IPS-20b (cell line): ENCODE data around the gene HPS3.

Experiments used
- H3K27ac ChIP-seq: one replicate; pipeline ENCODE4 v1.5.1; 2013; ENCODE audit warnings: low read length
- H3K27me3 ChIP-seq: 2 replicates; pipeline ENCODE4 v1.6.1; 2013; ENCODE audit warnings: mild to moderate bottlenecking, low read length, inconsistent platforms; ENCODE audit not compliant: insufficient read depth
- H3K36me3 ChIP-seq: 2 replicates; pipeline ENCODE4 v1.6.1; 2013; ENCODE audit warnings: low read depth, mild to moderate bottlenecking, inconsistent platforms, low read length, moderate library complexity; ENCODE audit not compliant: insufficient read depth
- H3K4me1 ChIP-seq: 2 replicates; pipeline ENCODE4 v1.6.1; 2013; ENCODE audit warnings: mild to moderate bottlenecking, control low read depth, inconsistent platforms, low read length, moderate library complexity; ENCODE audit not compliant: insufficient read depth
- H3K4me3 ChIP-seq: 2 replicates; pipeline ENCODE4 v1.5.1; 2013; ENCODE audit warnings: mild to moderate bottlenecking, low read length, inconsistent platforms
- H3K9ac ChIP-seq: 2 replicates; pipeline ENCODE4 v1.6.1; 2013; ENCODE audit warnings: low read depth, mild to moderate bottlenecking, inconsistent platforms, low read length, moderate library complexity
- H3K9me3 ChIP-seq: 2 replicates; pipeline ENCODE4 v1.6.1; 2013; ENCODE audit warnings: mild to moderate bottlenecking, low read depth, low read length, inconsistent platforms; ENCODE audit not compliant: insufficient read depth

The HPS3 gene, protein sequence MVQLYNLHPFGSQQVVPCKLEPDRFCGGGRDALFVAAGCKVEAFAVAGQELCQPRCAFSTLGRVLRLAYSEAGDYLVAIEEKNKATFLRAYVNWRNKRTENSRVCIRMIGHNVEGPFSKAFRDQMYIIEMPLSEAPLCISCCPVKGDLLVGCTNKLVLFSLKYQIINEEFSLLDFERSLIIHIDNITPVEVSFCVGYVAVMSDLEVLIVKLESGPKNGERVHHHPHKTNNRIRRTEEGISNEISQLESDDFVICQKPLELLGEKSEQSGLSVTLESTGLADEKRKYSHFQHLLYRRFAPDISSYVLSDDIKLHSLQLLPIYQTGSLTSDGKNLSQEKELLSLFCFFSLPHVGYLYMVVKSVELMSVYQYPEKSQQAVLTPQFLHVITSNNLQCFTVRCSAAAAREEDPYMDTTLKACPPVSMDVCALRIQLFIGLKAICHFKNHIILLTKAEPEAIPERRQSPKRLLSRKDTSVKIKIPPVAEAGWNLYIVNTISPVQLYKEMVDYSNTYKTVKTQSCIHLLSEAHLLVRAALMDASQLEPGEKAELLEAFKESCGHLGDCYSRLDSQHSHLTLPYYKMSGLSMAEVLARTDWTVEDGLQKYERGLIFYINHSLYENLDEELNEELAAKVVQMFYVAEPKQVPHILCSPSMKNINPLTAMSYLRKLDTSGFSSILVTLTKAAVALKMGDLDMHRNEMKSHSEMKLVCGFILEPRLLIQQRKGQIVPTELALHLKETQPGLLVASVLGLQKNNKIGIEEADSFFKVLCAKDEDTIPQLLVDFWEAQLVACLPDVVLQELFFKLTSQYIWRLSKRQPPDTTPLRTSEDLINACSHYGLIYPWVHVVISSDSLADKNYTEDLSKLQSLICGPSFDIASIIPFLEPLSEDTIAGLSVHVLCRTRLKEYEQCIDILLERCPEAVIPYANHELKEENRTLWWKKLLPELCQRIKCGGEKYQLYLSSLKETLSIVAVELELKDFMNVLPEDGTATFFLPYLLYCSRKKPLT

DNA sequence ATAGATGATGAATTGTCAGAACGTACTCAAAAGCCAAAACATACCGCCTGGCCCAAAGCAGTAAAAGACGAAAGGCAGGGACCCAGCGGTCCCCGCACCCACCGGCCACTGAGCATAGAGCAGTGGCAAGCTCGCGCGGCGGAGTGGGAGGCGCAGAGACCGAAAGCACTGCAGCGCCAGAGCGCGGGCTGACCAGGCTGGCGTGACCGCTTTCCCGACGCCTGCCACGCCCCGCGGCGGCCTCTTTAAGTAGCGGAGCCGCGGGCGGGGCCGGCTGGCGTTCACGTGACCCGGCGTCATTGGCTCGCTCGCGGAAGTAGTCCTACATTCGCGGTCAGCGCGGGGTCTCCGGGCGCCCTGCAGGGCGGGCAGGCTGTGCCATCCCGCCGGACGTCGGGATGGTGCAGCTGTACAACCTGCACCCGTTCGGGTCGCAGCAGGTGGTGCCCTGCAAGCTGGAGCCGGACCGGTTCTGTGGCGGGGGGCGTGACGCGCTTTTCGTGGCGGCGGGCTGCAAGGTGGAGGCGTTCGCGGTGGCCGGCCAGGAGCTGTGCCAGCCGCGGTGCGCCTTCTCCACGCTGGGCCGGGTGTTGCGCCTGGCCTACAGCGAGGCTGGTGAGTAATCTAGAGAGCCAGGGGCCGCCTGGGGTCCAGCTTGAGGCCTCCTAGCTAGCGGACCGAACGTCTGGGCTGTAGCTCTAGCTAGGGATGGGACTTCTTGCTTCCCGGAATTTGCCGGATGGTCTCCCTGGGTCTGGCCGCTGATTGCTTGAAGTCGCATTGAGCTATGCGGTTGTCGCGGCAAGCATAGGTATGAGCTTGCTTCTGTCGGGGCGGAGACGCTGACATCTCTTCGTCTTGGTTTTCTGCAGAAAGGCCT is at the start of gene HPS3:
TSS of gene HPS3 (plus strand) at position 313 of the 880 bp plus-strand sequence. CDS start at position 399, 86 bp downstream.
- no peak within 1 kb of the TSS for H3K27ac ChIP-seq
- H3K9me3 ChIP-seq: no peaks in the 10 kb centered on the region
- H3K4me3 ChIP-seq: peak within 1 kb of the TSS; percentile 89
- no peaks in the 10 kb centered on the region for H3K36me3 ChIP-seq
- H3K27me3 ChIP-seq: peaks cover 14% of the 10 kb centered on the region; the same call in 1 of the 2 replicates
- H3K9ac ChIP-seq: peak within 1 kb of the TSS; percentile 72; the same call in 1 of the 2 replicates
- H3K4me1 ChIP-seq: peaks cover 12% of the 10 kb centered on the region; the same call in 1 of the 2 replicates

DNA sequence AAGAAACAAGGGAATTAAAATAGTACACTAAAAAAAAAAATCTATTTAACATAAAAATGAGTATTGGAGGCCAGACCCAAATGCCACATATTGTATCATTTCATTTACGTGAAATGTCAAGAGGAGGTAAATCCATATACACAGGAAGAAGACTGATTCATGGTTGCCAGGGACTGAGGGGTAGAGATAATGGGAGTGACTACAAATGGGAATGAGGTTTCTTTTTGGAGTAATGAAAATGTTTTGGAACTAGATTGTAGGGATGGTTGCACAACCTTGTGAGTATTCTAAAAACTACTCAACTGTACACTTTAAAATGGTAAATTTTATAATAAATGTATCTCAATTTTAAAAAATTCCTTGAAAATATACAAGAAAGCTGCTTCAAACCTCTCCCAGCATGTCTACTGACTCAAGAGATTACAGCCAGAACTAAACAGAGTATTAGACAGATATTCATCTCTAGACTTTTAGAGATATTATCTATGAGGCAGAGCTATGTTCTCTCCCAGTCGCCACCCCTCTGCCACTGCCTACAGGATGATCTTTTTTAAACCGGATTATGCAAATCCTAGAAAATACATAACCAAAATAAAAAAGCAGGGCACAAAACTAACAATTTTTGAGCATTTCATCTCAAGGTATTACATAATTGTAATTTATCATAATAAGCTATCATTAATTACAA is 49.3 kb upstream of the HPS3 start:
- Histone ChIP-seq H3K27ac (no peak overlapping the region), H3K36me3 (peaks cover 33% of the 10 kb centered on the region), H3K4me1 (no peaks in the 10 kb centered on the region), H3K9me3 (no peaks in the 10 kb centered on the region), H3K9ac (no peak overlapping the region), H3K27me3 (no peaks in the 10 kb centered on the region), H3K4me3 (no peak overlapping the region)

DNA sequence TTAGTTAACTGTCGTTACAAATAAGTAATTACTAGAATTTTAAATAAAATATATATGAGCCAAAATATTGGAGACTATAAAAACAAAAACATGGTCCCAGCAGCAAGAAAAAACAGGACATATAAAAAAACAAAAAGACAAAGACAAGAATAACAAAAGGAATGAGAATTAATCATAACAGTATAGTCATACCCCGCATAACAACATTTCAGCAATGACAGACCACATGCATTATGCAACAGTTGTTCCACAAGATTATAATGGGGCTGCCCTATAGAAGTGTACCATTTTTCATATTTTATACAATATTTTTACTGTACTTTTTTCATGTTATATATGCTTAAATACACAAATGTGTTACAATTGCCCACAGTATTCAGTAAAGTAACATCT is 48.7 kb upstream of the HPS3 start:
- Histone ChIP-seq H3K9me3 (no peaks in the 10 kb centered on the region), H3K36me3 (peaks cover 27% of the 10 kb centered on the region)

DNA sequence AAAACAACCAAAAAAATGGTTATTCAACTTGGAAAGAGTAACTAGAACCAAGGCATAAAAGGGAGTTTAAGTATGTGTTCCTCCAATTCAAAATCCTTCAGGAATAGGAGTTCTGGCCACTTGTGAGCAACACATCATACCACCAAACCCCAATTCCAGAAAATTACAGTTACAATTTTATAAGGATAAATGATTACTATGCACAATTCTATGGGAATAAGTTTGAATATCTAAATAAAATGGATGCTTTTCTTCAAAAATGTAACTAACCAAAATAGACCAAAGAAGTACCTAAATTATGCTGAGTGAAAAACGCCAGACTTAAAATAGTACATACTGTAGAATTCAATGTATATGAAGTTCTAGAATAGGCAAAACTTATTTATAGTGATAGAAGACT is 47.7 kb upstream of the HPS3 start:
- Histone ChIP-seq H3K36me3 (peaks cover 26% of the 10 kb centered on the region), H3K27me3 (peaks cover 2% of the 10 kb centered on the region), H3K27ac (no peak overlapping the region), H3K4me1 (no peaks in the 10 kb centered on the region), H3K9me3 (no peaks in the 10 kb centered on the region), H3K9ac (no peak overlapping the region), H3K4me3 (no peak overlapping the region)

More for the DNA sequence above, 48.7 kb upstream of the HPS3 start:
- Histone ChIP-seq H3K9ac (no peak overlapping the region), H3K27me3 (no peaks in the 10 kb centered on the region), H3K4me3 (no peak overlapping the region), H3K4me1 (no peaks in the 10 kb centered on the region), H3K27ac (no peak overlapping the region)

DNA sequence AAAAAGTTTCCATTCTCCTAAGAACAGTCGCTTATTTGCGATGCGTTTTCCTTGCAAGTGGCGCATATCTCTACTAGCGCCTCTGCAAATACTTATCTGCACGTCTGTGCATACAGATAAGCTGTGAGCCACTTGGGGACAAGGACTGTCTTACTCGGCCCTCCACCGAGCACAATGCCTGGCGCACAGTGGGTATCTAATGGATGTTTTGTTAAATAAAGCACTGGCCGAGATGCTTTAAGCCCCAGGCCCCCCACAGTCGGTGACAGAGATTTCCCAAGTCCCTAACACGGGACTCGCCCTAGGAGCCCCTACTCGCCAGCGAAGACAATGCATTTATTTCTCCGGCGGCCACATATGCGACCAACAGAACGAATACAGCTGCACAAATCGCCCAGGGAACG is 43.6 kb upstream of the HPS3 start:
- Histone ChIP-seq H3K9me3 (no peaks in the 10 kb centered on the region), H3K9ac (peak overlapping the region; percentile 77; the same call in 1 of the 2 replicates), H3K4me3 (peak overlapping the region; percentile 78), H3K27ac (no peak overlapping the region), H3K36me3 (peaks cover 24% of the 10 kb centered on the region), H3K27me3 (peaks cover 9% of the 10 kb centered on the region), H3K4me1 (no peaks in the 10 kb centered on the region)

DNA sequence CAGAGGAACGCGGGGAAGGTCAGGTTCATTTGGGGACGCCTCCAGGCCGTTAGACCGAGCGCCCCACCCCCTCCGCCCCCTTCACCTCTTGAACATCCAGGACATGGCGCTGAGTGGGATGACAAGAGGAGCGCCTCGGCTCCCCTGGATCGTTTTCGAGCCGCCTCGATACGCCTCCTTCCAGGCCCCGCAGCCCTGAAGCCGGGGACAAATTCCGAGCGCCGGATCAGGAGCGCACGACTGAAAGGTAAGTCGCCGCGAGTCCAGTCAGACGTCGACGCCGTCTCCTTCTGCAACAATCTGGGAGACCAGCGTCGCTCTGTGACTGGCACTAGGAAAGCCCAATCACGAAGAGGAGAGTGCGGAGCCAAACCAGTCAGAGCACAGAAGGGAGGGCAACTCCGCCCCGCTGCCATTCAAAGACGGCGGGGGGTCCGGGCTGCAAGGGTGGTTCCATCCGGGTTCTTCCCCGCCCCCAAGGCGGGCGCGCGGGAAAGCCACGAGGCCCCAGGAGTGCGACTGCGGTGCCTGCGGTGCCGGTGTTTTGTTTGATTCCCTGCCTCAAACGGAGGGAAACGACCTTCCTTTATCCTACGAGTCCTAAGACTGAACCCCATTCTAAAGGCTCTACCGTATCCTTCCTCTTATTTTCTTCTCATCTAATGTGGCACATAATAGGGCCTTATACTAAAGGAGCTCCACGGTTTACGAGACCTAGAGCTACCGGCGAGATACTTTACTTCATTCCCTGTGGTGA is 43.0 kb upstream of the HPS3 start, which contains the start of gene HLTF:
TSS of gene HLTF (minus strand) at position 302 of the 757 bp plus-strand sequence. CDS start at position 105, 197 bp downstream.
- peaks cover 22% of the 10 kb centered on the region; the same call in 1 of the 2 replicates for H3K36me3 ChIP-seq
- H3K27ac ChIP-seq: no peak within 1 kb of the TSS
- no peaks in the 10 kb centered on the region for H3K9me3 ChIP-seq
- H3K4me3 ChIP-seq: peak within 1 kb of the TSS; percentile 78
- H3K4me1 ChIP-seq: no peaks in the 10 kb centered on the region
- peak within 1 kb of the TSS; percentile 77; the same call in 1 of the 2 replicates for H3K9ac ChIP-seq
- peaks cover 9% of the 10 kb centered on the region for H3K27me3 ChIP-seq

DNA sequence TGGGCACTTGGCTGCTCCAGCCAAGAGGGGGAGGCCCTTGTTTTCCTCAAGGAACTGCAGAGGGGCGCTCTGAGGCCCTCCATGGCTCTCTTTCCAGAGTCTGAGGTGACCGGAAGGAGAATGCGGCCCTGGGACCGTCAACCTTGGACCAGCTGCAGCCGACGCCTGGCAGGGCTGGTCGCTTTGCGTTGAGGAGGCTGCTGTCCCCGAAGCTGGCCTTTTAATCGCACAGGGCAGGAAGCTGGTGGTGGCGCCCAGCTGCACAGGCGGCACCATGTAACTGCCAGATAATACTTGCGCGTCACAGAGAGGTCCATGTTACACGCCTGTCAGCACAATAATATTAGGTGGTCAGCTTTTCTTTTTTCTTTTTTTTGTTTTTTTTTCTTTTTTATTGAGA is 42.2 kb upstream of the HPS3 start:
- Histone ChIP-seq H3K9me3 (no peaks in the 10 kb centered on the region), H3K27me3 (peaks cover 9% of the 10 kb centered on the region), H3K36me3 (peaks cover 18% of the 10 kb centered on the region; the same call in 1 of the 2 replicates), H3K4me1 (no peaks in the 10 kb centered on the region), H3K27ac (no peak overlapping the region), H3K9ac (no peak overlapping the region), H3K4me3 (no peak overlapping the region)

DNA sequence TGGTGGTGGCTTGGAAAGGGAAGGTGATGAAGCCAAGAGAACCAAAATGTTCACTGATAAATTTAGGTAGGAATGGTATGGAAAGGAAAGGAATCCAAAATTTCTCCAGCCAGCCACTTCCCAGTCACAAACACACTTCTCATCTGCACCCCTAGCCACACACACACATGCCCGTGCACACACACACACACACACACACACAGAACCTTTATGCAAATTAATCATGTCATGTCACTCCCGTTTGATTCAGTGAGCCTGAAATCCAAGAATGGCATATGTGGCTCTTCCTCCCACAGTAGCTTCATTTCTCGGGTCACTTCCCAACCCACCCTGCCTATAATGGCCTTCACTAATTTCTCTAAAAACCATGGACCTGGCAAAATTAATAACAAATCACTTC is 40.0 kb upstream of the HPS3 start:
- H3K36me3 ChIP-seq: peaks cover 2% of the 10 kb centered on the region; the same call in 1 of the 2 replicates
- no peaks in the 10 kb centered on the region for H3K9me3 ChIP-seq
- H3K27me3 ChIP-seq: peaks cover 9% of the 10 kb centered on the region
- H3K4me3 ChIP-seq: no peak overlapping the region
- H3K27ac ChIP-seq: no peak overlapping the region
- no peak overlapping the region for H3K9ac ChIP-seq
- H3K4me1 ChIP-seq: no peaks in the 10 kb centered on the region

DNA sequence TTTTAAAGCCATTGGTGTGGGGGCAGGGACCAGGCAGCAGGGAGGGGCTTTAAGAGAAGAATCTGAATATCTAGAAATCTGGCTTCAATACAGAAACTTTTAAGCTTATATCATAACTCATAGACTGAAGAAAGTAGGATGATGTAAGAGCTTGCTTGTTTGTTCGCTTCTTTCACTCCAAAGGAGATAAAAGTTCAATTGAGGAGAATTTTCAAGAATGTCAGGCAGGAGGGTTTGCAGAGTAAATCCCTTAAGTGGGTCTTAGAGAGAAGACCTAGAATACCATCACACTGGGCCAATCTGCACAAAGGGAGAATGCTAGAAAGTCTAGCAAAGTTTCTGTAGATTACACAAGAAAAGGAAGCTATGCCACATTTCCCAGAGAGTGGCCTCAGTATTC is 39.0 kb upstream of the HPS3 start:
- Histone ChIP-seq H3K27ac (no peak overlapping the region), H3K9ac (no peak overlapping the region), H3K9me3 (no peaks in the 10 kb centered on the region), H3K27me3 (peaks cover 9% of the 10 kb centered on the region), H3K4me3 (no peak overlapping the region), H3K4me1 (no peaks in the 10 kb centered on the region), H3K36me3 (no peaks in the 10 kb centered on the region)

DNA sequence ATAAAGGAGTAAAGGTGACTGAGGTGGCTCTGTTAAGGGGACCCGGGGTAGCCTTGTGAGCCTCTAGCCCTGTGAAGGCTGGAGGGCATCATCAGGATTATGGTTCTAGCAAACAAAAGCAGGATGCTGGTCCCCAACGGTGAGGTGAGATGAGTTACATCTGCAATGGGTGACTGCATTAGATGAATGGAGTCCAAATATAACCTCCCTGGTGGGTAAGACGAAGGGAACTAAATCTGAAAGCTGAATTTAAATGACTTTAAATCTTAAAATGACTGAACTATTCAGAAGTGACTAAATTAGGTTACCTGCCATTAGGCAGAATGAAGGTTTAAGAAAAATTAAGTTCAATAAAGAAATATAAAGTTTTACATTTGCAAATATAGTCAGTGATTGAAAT is 38.5 kb upstream of the HPS3 start:
- Histone ChIP-seq H3K4me3 (no peak overlapping the region), H3K9ac (no peak overlapping the region)

More for the DNA sequence above, 38.5 kb upstream of the HPS3 start:
- no peaks in the 10 kb centered on the region for H3K4me1 ChIP-seq
- H3K27me3 ChIP-seq: peaks cover 9% of the 10 kb centered on the region
- H3K9me3 ChIP-seq: no peaks in the 10 kb centered on the region
- H3K36me3 ChIP-seq: no peaks in the 10 kb centered on the region
- H3K27ac ChIP-seq: no peak overlapping the region
